Fibroblast of skin of right biceps (primary cell): Measurements from ENCODE around the gene AGAP1.

Source experiments
- DNase-seq: peaks from one replicate; pipeline ENCODE4 v3.0.0-alpha.2; 2013

Gene AGAP1

GRCh38 chr2:235489897-235490296 is 3.9 kb upstream of the AGAP1 start:
- DNase-seq = no peak

DNA sequence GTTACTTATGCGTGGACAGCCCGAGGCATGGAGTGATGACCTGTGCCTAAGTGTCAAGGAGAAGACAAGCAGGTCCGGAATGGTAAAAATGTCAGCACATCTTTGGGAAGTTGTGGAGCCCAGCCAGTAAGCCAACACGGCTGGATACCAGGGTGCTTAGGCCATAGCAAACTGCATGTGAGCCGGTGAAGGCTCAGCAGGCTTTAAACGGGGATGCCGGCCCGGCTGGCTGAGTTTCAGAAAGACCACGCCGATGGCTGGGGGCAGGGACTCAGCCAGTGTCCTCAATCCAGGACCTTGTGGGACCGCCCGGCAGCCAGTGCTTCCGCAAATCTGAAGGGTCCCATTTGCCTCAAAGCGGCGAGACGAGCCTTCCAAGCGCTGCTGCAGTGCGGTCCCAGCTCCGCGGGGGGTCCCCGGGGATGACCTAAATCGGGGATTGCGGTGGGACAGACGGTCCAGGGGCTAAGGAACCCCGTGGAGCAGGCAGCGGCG is 946 bp upstream of the AGAP1 start:
- DNase-seq = peak; percentile 50

GRCh38 chr2:235493402-235493774 is 455 bp upstream of the AGAP1 start:
- DNase-seq = no peak

GRCh38 chr2:235494716-235495372 is 1.0 kb downstream of the AGAP1 start:
- peak; percentile 40 for DNase-seq

GRCh38 chr2:235495373-235496238 is 1.8 kb downstream of the AGAP1 start:
- DNase-seq = no peak

GRCh38 chr2:235496239-235496621 is 2.4 kb downstream of the AGAP1 start:
- DNase-seq = peak; percentile 46

- DNase-seq = no peak
Measured at GRCh38 chr2:235497096-235497495, 3.3 kb downstream of the AGAP1 start.

DNA sequence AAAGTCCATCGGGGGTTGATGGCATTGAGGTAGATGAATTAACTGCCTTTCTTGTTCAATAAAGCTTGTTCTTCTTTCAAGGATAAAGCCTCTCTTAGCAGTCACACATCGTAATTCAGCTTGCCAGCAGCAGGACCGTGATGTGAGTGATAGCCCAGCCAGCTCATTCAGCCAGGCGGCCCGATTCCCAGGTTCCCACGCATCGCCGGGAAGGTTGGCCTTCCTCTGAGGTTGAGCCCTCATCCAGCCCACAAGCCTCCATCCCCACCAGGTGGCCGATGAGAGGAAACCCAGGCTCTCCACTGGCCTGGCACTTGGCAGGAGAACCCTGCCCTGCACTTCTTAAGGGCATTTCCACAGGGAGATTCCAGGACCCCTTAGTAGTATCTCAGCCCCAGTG is 4.7 kb downstream of the AGAP1 start:
- no peak for DNase-seq

DNA sequence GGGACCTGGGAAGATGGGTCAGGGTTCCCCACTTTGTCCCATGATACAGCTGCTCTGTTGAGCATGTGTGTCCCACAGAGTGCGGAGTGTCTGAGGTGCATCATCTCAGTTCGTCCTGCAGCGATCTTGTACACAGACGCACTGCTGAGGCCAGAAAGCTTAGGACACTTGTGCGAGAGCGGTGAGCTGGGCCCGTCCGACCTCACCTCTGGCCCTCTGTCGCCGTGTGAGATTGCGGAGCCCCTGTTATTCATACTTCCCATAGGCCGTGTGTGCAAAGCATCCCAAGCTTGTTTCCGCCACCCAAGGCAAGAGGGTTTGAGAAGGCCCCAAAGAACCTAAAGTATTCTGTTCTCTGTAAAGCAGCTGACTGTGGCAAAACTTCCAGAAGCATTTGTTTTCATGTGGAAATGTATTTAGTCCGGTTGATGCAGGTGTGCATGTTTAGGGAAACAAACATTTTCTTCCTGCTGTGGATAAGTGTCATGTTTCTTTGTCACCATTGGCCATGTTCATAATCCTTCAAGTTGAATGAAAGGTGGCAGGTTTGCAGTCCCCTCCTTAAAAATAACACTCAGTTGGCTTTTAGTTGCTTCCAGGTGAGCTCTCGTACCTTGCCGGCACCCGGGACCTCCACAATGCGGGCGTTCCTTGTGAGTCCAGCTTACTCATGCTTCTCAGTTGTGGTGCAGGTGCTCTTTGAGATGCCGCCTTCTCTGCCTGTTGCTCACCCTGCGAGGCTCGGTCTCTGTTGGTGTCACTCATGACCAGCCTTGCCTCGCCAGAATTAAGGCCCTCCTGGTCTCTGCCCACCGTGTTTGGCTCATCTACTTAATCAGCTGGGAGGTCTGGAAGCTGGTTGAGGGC is 5.3 kb downstream of the AGAP1 start:
- no peak for DNase-seq

DNA sequence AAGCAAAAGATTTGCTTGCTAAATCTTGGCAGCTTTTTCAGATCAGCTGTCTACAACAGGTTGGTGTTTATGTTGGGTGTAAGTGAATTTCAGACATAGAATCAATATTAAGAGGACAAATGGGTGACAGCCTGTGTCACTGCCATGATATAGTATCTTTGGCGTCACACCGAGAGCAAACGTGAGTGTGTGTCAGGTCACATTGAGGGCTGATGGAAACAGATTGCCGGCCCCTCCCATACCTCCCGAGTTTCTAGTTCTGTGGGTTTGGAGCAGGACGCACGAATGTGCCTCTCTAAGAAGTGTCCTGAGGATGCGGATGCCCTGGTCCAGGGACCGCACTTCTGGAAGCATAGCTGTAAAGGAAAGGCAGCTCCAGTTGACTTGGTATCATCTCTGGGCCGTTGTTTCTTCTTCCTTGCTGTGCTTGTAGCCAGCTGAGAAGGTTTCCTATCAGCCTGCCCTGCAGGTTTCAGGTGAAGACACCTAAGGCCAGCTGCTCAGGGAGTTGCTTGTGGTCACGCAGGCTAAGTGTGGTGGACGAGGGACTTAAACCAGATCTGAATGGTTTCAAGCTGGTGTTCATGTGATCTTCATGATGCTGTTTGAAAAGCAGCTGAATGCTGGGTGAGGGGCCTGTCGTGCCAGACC is 6.4 kb downstream of the AGAP1 start:
- DNase-seq = no peak

GRCh38 chr2:235500761-235501672 is 7.2 kb downstream of the AGAP1 start:
- peak; percentile 59 for DNase-seq

DNA sequence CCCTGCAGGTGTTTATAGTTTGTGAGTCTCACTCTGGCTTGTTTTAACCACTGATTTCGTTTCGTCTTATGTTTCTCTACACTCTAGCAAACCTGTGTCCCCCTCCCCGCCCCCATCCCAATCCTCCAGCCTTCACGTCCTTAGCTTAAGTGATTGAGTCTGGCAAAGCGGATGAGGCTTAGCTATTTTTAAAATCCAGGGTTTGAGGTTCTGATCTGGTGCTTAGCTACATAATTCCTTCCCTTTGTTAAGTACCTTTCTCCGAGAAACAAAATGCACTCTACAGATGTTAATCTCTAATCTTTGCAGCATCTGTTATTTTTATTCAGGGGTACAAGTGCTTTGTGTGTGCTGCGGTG is 7.8 kb downstream of the AGAP1 start:
- no peak for DNase-seq

- no peak for DNase-seq
Measured at GRCh38 chr2:235502336-235502735, 8.5 kb downstream of the AGAP1 start.

DNA sequence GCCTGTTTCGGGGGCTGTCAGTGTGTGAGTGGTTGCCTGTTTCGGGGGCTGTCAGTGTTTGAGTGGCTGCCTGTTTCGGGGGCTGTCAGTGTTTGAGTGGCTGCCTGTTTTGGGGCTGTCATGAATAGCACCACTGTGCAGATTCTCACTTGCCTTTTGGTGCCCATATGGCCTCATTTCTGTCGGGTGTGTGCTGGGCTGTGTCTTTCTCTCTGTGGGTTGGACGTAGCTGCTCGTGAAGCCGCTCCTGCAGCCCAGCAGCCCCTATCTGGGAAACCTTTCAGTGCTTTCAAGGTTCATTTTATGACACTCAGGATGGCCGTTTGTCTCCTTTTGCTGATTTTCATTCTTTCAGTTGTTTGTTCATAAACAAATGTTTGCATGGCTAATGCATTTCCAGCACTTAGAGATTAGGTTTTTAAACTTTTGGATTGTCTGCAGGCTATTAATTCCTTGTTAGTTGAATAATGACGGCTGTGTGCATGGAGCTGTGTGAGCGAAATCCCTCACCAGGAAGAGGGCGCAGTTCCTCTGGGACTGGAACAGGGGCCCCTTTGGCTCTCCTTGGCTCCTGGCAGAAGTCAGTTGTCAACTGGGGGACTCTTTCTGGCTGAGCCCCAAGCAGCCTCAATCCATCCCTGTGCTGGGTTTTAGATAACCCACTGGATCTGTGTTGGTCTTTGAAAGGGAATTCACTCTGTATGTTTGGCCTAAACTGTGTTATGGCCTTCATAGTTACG is 10.8 kb downstream of the AGAP1 start:
- DNase-seq = no peak

DNA sequence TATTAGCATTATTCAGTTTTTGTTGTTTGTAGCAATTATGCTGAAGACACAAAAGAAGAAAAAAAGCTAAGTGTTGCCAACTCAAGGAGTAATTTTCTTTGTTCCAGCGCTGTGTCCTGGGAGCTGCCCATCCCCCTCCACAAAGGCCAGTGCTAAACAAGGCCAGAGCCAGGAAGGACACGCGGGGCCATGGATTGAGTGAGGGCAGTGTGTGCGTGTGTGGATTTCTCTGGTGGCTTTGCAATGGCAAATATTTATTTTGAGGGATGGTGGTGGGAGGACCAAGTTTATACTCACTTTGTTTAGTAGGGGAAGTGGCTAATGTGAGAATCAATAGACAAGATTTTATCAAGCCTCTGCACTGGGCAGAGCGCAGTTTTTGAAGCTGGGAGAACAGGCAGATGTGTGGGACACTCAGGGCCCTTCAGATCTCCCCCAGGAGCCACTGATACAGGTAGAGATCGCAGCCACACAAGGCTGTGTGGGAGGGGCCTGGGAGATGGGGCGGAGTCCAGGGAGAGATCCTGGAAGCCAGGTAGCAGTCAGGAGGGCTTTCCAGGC is 11.4 kb downstream of the AGAP1 start:
- no peak for DNase-seq

DNA sequence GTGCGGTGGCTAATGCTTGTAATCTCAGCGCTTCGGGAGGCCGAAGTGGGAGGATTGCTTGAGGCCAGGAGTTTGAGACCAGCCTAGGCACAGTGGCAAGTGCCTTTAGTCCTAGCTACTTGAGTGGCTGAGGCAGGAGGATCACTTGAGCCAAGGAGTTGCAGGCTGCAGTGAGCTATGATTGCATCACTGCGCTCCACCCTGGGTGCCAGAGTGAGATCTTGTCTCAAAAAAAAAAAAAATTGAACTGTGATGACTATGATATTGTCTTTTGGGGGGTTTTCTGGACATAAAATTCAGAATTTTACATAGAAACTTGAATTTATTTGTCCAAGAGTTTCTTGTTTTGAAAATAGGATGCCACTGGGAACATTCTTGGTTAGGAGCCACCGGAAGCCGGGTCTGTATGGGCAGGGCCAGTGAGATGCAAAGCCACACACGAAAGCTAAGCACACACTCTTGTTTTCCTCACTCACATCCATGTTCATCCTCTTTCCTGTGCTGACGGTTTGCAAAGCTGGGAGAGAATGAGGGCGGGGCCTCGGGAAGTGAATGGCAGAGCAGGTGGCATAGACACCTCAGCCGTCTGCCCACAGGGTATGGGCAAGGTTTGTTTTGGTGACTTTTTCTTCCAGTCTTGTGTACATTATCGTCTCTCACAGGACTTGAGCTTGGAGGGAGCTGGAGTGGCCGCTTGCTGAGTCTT is 12.6 kb downstream of the AGAP1 start:
- no peak for DNase-seq

- DNase-seq = no peak
Measured at GRCh38 chr2:235506997-235507615, 13.3 kb downstream of the AGAP1 start.

- DNase-seq = no peak
Measured at GRCh38 chr2:235507928-235508327, 14.1 kb downstream of the AGAP1 start.

DNA sequence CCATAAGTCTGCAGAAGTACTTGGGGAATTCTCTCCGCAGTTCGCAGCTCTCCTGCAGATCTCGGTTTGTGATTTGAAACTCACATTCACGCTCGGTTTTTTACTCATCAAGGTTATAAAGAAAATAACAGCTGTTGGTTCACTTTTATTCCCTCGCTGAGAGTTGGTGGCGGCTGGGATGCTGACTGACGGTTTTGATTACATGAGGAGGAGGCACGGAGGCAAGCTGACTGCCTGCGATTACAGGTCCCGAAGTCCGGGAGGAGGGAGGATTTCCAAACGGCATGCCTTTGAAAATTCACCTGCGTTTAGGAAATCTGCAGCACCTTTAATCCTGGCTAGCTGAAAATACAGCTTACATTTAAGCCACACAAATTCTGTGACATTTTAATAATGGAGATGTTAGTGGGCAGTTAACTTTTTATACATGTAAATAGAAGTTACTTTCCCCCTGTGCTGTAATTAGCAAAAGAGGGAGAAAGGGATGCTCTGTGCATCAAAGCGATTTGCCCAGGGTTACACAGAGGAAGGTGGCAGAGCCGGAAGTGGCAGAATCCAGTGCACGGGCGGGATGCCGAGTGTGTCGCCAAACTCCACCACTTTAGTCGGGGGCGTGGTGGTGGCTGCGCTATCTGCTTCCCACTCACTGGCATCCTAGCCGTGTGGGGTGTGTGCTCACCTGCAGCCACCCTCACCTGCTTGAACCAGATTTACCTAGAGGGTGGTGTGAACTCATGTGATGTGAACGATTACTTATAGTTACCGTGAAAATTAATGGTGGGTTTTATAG is 14.7 kb downstream of the AGAP1 start:
- no peak for DNase-seq
